H9 (cell line): ENCODE data around the gene TSPAN9. TPM values are rescaled to one million over a fixed set of nuclear protein-coding genes. Genes with fewer than 3 reads are reported as not detected.

Source experiments
- DNase-seq: peaks from one replicate; pipeline ENCODE4 v3.0.0-alpha.2; 2017
- H2AFZ ChIP-seq: one replicate; pipeline ENCODE4 v1.6.1; 2013; ENCODE audit warnings: mild to moderate bottlenecking, low read length, control low read depth, moderate library complexity
- H2AK5ac ChIP-seq: 2 replicates; pipeline ENCODE4 v1.6.1; 2013; ENCODE audit warnings: low read length, control low read depth, mixed read lengths; ENCODE audit not compliant: insufficient read length
- H2BK120ac ChIP-seq: one replicate; pipeline ENCODE4 v1.6.1; 2013; ENCODE audit warnings: low read depth, mild to moderate bottlenecking, low read length, control low read depth, inconsistent platforms; ENCODE audit not compliant: poor library complexity, severe bottlenecking
- H2BK12ac ChIP-seq: 2 replicates; pipeline ENCODE4 v1.6.1; 2013; ENCODE audit warnings: low read length, control low read depth, mixed read lengths, low read depth; ENCODE audit not compliant: insufficient read length
- H2BK15ac ChIP-seq: 2 replicates; pipeline ENCODE4 v1.6.1; 2013; ENCODE audit warnings: low read depth, low read length, control low read depth
- H2BK20ac ChIP-seq: one replicate; pipeline ENCODE4 v1.6.1; 2013; ENCODE audit warnings: low read depth, mild to moderate bottlenecking, low read length, control low read depth, inconsistent platforms; ENCODE audit not compliant: poor library complexity, severe bottlenecking
- H2BK5ac ChIP-seq: 2 replicates; pipeline ENCODE4 v1.6.1; 2013; ENCODE audit warnings: low read length, control low read depth, mixed read lengths; ENCODE audit not compliant: insufficient read length
- H3K14ac ChIP-seq: 2 replicates; pipeline ENCODE4 v1.6.1; 2013; ENCODE audit warnings: low read length, control low read depth; ENCODE audit not compliant: insufficient read depth
- H3K18ac ChIP-seq: 2 replicates; pipeline ENCODE4 v1.6.1; 2013; ENCODE audit warnings: low read depth, mild to moderate bottlenecking, mixed read lengths, low read length, control low read depth; ENCODE audit not compliant: insufficient read length
- H3K23ac ChIP-seq: 2 replicates; pipeline ENCODE4 v1.6.1; 2013; ENCODE audit warnings: low read length, control low read depth, mixed read lengths, low read depth; ENCODE audit not compliant: insufficient read length
- H3K23me2 ChIP-seq: 2 replicates; pipeline ENCODE4 v1.6.1; 2013; ENCODE audit warnings: low read depth, mild to moderate bottlenecking, mixed read lengths, low read length, control low read depth; ENCODE audit not compliant: insufficient read length, poor library complexity, severe bottlenecking
- H3K27ac ChIP-seq: 2 replicates; pipeline ENCODE4 v1.5.1; 2013; ENCODE audit warnings: low read length, control low read depth, mixed read lengths, low read depth; ENCODE audit not compliant: insufficient read length
- H3K27me3 ChIP-seq: 2 replicates; pipeline ENCODE4 v1.6.1; 2013; ENCODE audit warnings: low read length, control low read depth, inconsistent platforms; ENCODE audit not compliant: insufficient read depth
- H3K4ac ChIP-seq: 2 replicates; pipeline ENCODE4 v1.6.1; 2013; ENCODE audit warnings: low read depth, mild to moderate bottlenecking, control low read depth, inconsistent platforms, low read length, moderate library complexity
- H3K4me1 ChIP-seq: 2 replicates; pipeline ENCODE4 v1.6.1; 2013; ENCODE audit warnings: low read length, control low read depth, inconsistent platforms; ENCODE audit not compliant: insufficient read depth
- H3K4me2 ChIP-seq: 2 replicates; pipeline ENCODE4 v1.6.1; 2013; ENCODE audit warnings: low read length, control low read depth, mixed read lengths; ENCODE audit not compliant: insufficient read length, insufficient read depth
- H3K56ac ChIP-seq: 2 replicates; pipeline ENCODE4 v1.6.1; 2013; ENCODE audit warnings: low read depth, mild to moderate bottlenecking, mixed read lengths, low read length, control low read depth; ENCODE audit not compliant: insufficient read length
- H3K79me1 ChIP-seq: 2 replicates; pipeline ENCODE4 v1.6.1; 2013; ENCODE audit warnings: low read depth, mild to moderate bottlenecking, moderate library complexity, low read length, control low read depth, inconsistent platforms; ENCODE audit not compliant: insufficient read depth, poor library complexity, severe bottlenecking
- H3K79me2 ChIP-seq: 2 replicates; pipeline ENCODE4 v1.6.1; 2013; ENCODE audit warnings: low read length, control low read depth, inconsistent platforms; ENCODE audit not compliant: insufficient read depth
- H3K9ac ChIP-seq: 2 replicates; pipeline ENCODE4 v1.6.1; 2013; ENCODE audit warnings: low read length, control low read depth, mixed read lengths; ENCODE audit not compliant: insufficient read length; ENCODE audit errors: extremely low read depth
- H3K9me3 ChIP-seq: one replicate; pipeline ENCODE4 v1.6.1; 2013; ENCODE audit warnings: low read depth, low read length, inconsistent platforms; ENCODE audit not compliant: control insufficient read depth
- H3T11ph ChIP-seq: one replicate; pipeline ENCODE4 v1.6.1; 2013; ENCODE audit warnings: mild to moderate bottlenecking, low read length, control low read depth, inconsistent platforms
- H4K20me1 ChIP-seq: one replicate; pipeline ENCODE4 v1.6.1; 2013; ENCODE audit not compliant: control insufficient read depth, insufficient read length, insufficient read depth
- H4K5ac ChIP-seq: 2 replicates; pipeline ENCODE4 v1.6.1; 2013; ENCODE audit warnings: low read depth, mild to moderate bottlenecking, mixed read lengths, low read length, control low read depth; ENCODE audit not compliant: insufficient read length
- H4K8ac ChIP-seq: replicated peaks from 2 replicates; pipeline ENCODE4 v1.6.1; 2013; ENCODE audit warnings: low read length, control low read depth, mixed read lengths, low read depth; ENCODE audit not compliant: insufficient read length
- H4K91ac ChIP-seq: 2 replicates; pipeline ENCODE4 v1.6.1; 2013; ENCODE audit warnings: low read depth, mild to moderate bottlenecking, moderate library complexity, mixed read lengths, low read length, control low read depth; ENCODE audit not compliant: insufficient read length
- H3K27ac Mint-ChIP-seq, 3 experiments: 2 replicates in 2 of 3; 3 replicates in 1 of 3; pipeline ENCODE4 v1.8.0; 2020 to 2021; ENCODE audit warnings: mixed read lengths in 3 of 3, mild to moderate bottlenecking in 1 of 3, moderate library complexity in 1 of 3
- H3K27me3 Mint-ChIP-seq: 2 replicates; pipeline ENCODE4 v1.8.0; 2021; ENCODE audit warnings: low read depth, mild to moderate bottlenecking, moderate library complexity, mixed read lengths
- H3K36me3 Mint-ChIP-seq, 3 experiments: 2 replicates in 2 of 3; 3 replicates in 1 of 3; pipeline ENCODE4 v1.8.0; 2020 to 2021; ENCODE audit warnings: low read depth in 3 of 3, mixed read lengths in 3 of 3; ENCODE audit not compliant: insufficient read depth in 1 of 3
- H3K4me1 Mint-ChIP-seq, 2 experiments: 2 replicates each; pipeline ENCODE4 v1.8.0; 2020; ENCODE audit warnings: mixed read lengths in 2 of 2
- H3K4me3 Mint-ChIP-seq, 2 experiments: 2 replicates in 1 of 2; 3 replicates in 1 of 2; pipeline ENCODE4 v1.8.0; 2020 to 2021; ENCODE audit warnings: mild to moderate bottlenecking in 2 of 2, mixed read lengths in 2 of 2, moderate library complexity in 1 of 2
- H3K9me3 Mint-ChIP-seq, 2 experiments: 2 replicates in 1 of 2; 3 replicates in 1 of 2; pipeline ENCODE4 v1.8.0; 2020; ENCODE audit warnings: mild to moderate bottlenecking in 2 of 2, mixed read lengths in 2 of 2, moderate library complexity in 1 of 2
- CTCF ChIP-seq: fragments of 200-600 bp; sonication (generic); conservative IDR thresholded peaks from 3 replicates; pipeline ENCODE4 v1.8.0; 2021; ENCODE audit warnings: antibody characterized with exemption, mild to moderate bottlenecking
- WGBS: extraction: QIAGEN DNeasy Blood & Tissue Kit; methylation state at CpG from one replicate; pipeline ENCODE4 v1.1.7; 2013; ENCODE audit warnings: missing lambda C conversion rate, low lambda C conversion rate, mixed read lengths; ENCODE audit not compliant: insufficient read length; ENCODE audit errors: extremely low coverage; 5-methylcytosine and 5-hydroxymethylcytosine counted together
- total RNA-seq: library from RNA; stranded (reverse); gene quantifications from 2 replicates; pipeline ENCODE4 v1.2.1, GENCODE V29; 2021

TSPAN9 gene
- total RNA-seq, 1 experiment from 2014 or later, result 19.0 TPM

DNA sequence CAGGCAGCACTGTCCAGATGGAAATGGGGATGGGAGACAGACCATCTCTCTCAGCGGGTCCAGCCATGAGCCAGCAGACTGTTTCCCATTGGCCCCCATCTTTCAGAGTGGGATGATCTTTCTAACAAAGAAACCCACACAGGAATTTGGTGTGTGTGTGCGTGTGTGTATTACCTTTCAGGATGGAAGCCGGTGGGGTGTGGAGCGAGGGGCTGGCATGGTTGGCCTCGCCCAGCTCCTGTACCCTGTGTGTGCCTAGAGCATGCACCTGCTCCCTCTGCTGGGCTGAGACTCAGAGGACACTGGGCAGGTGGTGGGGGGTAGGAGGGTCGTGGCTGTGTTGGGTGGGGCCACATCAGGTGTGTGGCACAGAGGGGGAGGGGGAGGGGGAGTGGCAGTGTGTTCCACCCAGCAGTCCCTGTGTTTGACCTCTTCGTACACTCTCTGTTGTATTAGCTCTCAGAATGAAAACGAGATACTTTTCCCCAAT lies 33.0 kb upstream of the TSPAN9 start:
- Histone ChIP-seq H3K23ac (no peak overlapping the region), H4K91ac (no peak overlapping the region), H3K27ac (no peak overlapping the region), H2BK120ac (no peak overlapping the region), H3K9me3 (no peaks in the 10 kb centered on the region), H3K4me1 (no peaks in the 10 kb centered on the region; the same call in 1 of the 2 replicates), H3K9ac (no peak overlapping the region), H2AFZ (no peak overlapping the region), H3K27me3 (no peaks in the 10 kb centered on the region), H4K8ac (no peak overlapping the region), H2AK5ac (no peak overlapping the region), H3K4me2 (no peak overlapping the region), H3K79me2 (no peaks in the 10 kb centered on the region), H3K4ac (no peak overlapping the region), H3K56ac (no peak overlapping the region), H3K14ac (no peak overlapping the region), H2BK12ac (no peak overlapping the region), H3K79me1 (no peaks in the 10 kb centered on the region), H4K5ac (no peak overlapping the region), H4K20me1 (no peaks in the 10 kb centered on the region), H3K23me2 (no peaks in the 10 kb centered on the region), H2BK20ac (no peak overlapping the region), H3K18ac (no peak overlapping the region), H2BK5ac (no peak overlapping the region), H3T11ph (no peak overlapping the region), H2BK15ac (no peak overlapping the region)
- Mint-ChIP-seq H3K36me3 (peaks cover 14 to 54% (median 21%) of the 10 kb centered on the region in 3 experiments), H3K27ac (peak overlapping the region in 1 of 3 experiments; percentile 36; a peak in 2 of 7 replicates), H3K27me3 (peaks cover 6% of the 10 kb centered on the region), H3K9me3 (no peaks in the 10 kb centered on the region), H3K4me1 (peaks cover 13 to 14% of the 10 kb centered on the region in 2 experiments), H3K4me3 (no peak overlapping the region)
- peak; percentile 44 for DNase-seq
- 0 out of 3 replicates have a peak, but pooled peaks have one; percentile 9 for TF ChIP-seq CTCF
- no CpG with 5 or more reads among the region's 8 CpGs for WGBS
